ENCODE results near the gene HNRNPK.

Gene HNRNPK

DNA sequence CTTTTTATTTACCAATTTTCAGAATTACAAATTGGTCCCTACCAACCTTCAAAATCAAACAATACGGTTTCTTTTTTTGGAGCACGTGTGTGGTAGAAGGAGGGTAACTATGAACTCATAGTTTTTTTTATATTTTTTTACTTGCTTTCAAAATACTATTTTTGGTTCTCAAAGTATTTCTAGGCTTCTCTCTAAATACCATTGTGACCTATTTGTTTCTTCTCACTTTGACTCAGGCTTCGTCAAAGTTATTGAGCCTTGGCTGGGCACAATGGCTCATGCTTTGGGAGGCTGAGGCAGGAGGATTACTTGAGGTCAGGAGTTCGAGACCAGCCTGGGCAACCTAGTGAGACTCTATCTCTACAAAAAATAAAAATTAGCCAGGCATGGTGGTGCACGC is 47.2 kb downstream of the HNRNPK start:
- Histone ChIP-seq H3K4me1 (peaks cover 16% of the 10 kb centered on the region), H3K4me2 (ENCODE audit: low read length) (no peak overlapping the region), H3K9me3 (ENCODE audit: control insufficient read depth, low read length) (no peaks in the 10 kb centered on the region), H3K4me3 (ENCODE audit: low read depth, low read length) (no peak overlapping the region), H3K27me3 (ENCODE audit: control insufficient read depth, insufficient read depth, low read length) (no peaks in the 10 kb centered on the region), H3K36me3 (ENCODE audit: control insufficient read depth, insufficient read depth, low read length) (no peaks in the 10 kb centered on the region), H3K79me2 (no peaks in the 10 kb centered on the region), H2AFZ (no peak overlapping the region), H3K9ac (no peak overlapping the region), H3K27ac (no peak overlapping the region)
- TF ChIP-seq, protein P1, sequence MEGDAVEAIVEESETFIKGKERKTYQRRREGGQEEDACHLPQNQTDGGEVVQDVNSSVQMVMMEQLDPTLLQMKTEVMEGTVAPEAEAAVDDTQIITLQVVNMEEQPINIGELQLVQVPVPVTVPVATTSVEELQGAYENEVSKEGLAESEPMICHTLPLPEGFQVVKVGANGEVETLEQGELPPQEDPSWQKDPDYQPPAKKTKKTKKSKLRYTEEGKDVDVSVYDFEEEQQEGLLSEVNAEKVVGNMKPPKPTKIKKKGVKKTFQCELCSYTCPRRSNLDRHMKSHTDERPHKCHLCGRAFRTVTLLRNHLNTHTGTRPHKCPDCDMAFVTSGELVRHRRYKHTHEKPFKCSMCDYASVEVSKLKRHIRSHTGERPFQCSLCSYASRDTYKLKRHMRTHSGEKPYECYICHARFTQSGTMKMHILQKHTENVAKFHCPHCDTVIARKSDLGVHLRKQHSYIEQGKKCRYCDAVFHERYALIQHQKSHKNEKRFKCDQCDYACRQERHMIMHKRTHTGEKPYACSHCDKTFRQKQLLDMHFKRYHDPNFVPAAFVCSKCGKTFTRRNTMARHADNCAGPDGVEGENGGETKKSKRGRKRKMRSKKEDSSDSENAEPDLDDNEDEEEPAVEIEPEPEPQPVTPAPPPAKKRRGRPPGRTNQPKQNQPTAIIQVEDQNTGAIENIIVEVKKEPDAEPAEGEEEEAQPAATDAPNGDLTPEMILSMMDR (IDR thresholded peaks at IDR 0.05), result no peak

GRCh38 chr9:83932011-83932410 is 48.0 kb downstream of the HNRNPK start:
- H3K36me3 ChIP-seq (ENCODE audit: control insufficient read depth, insufficient read depth, low read length), result no peaks in the 10 kb centered on the region
- no peaks in the 10 kb centered on the region for H3K9me3 ChIP-seq (ENCODE audit: control insufficient read depth, low read length)
- TF ChIP-seq, protein P1 (IDR thresholded peaks at IDR 0.05), result no peak
- H3K4me2 ChIP-seq (ENCODE audit: low read length), result no peak overlapping the region
- H3K27ac ChIP-seq, result no peak overlapping the region
- H2AFZ ChIP-seq, result no peak overlapping the region
- no peak overlapping the region for H3K4me3 ChIP-seq (ENCODE audit: low read depth, low read length)
- no peak overlapping the region for H3K9ac ChIP-seq
- no peaks in the 10 kb centered on the region for H3K27me3 ChIP-seq (ENCODE audit: control insufficient read depth, insufficient read depth, low read length)
- peaks cover 16% of the 10 kb centered on the region for H3K4me1 ChIP-seq
- no peaks in the 10 kb centered on the region for H3K79me2 ChIP-seq

- no peaks in the 10 kb centered on the region for H3K9me3 ChIP-seq (ENCODE audit: control insufficient read depth, low read length)
- TF ChIP-seq, protein P1 (IDR thresholded peaks at IDR 0.05), result no peak
- no peaks in the 10 kb centered on the region for H3K27me3 ChIP-seq (ENCODE audit: control insufficient read depth, insufficient read depth, low read length)
- H2AFZ ChIP-seq, result no peak overlapping the region
- peaks cover 14% of the 10 kb centered on the region for H3K4me1 ChIP-seq
- H3K9ac ChIP-seq, result no peak overlapping the region
- no peaks in the 10 kb centered on the region for H3K79me2 ChIP-seq
- no peak overlapping the region for H3K27ac ChIP-seq
- no peak overlapping the region for H3K4me2 ChIP-seq (ENCODE audit: low read length)
- H3K4me3 ChIP-seq (ENCODE audit: low read depth, low read length), result no peak overlapping the region
- no peaks in the 10 kb centered on the region for H3K36me3 ChIP-seq (ENCODE audit: control insufficient read depth, insufficient read depth, low read length)
Observed at GRCh38 chr9:83930881-83931280, 49.1 kb downstream of the HNRNPK start.

GRCh38 chr9:83927591-83927990 is 52.4 kb downstream of the HNRNPK start:
- Histone ChIP-seq H3K4me1 (no peaks in the 10 kb centered on the region), H3K79me2 (no peaks in the 10 kb centered on the region), H2AFZ (no peak overlapping the region), H3K9ac (no peak overlapping the region), H3K4me2 (ENCODE audit: low read length) (no peak overlapping the region), H3K27ac (no peak overlapping the region), H3K36me3 (ENCODE audit: control insufficient read depth, insufficient read depth, low read length) (no peaks in the 10 kb centered on the region), H3K27me3 (ENCODE audit: control insufficient read depth, insufficient read depth, low read length) (no peaks in the 10 kb centered on the region), H3K4me3 (ENCODE audit: low read depth, low read length) (no peak overlapping the region), H3K9me3 (ENCODE audit: control insufficient read depth, low read length) (no peaks in the 10 kb centered on the region)
- TF ChIP-seq, protein P1 (IDR thresholded peaks at IDR 0.05), result no peak

- TF ChIP-seq, protein P1 (IDR thresholded peaks at IDR 0.05), result peak; percentile 18
- Histone ChIP-seq H2AFZ (peak within 1 kb of the TSS; percentile 84), H3K27ac (peak within 1 kb of the TSS; percentile 93), H3K36me3 (ENCODE audit: control insufficient read depth, insufficient read depth, low read length) (no peaks in the 10 kb centered on the region), H3K4me2 (ENCODE audit: low read length) (peak within 1 kb of the TSS; percentile 71), H3K9me3 (ENCODE audit: control insufficient read depth, low read length) (no peaks in the 10 kb centered on the region), H3K27me3 (ENCODE audit: control insufficient read depth, insufficient read depth, low read length) (no peaks in the 10 kb centered on the region), H3K4me1 (no peaks in the 10 kb centered on the region), H3K79me2 (no peaks in the 10 kb centered on the region), H3K9ac (peak within 1 kb of the TSS; percentile 67), H3K4me3 (ENCODE audit: low read depth, low read length) (peak within 1 kb of the TSS; percentile 50)
Observed at GRCh38 chr9:83920927-83921707, 58.9 kb downstream of the HNRNPK start, which contains the start of gene KIF27. Gene KIF27 (minus strand): TSS chr9:83921432. CDS start chr9:83915591, 5,841 bp downstream.

Measured in parathyroid adenoma (tissue), 2 donors.